HG02571 (cell line): Measurements from ENCODE around the gene GNAO1.

Source experiments
- ATAC-seq: cut with Tn5 transposase; IDR thresholded peaks from one replicate; pipeline ENCODE4 v1.9.1; 2021; ENCODE audit warnings: mild to moderate bottlenecking, moderate library complexity; ENCODE audit not compliant: unreplicated experiment

Gene GNAO1

GRCh38 chr16:56328276-56329022, 137.2 kb downstream of the GNAO1 start:
- no peak for ATAC-seq

GRCh38 chr16:56329887-56330286, 138.6 kb downstream of the GNAO1 start:
- ATAC-seq = no peak

- no peak for ATAC-seq
Observed at GRCh38 chr16:56330476-56330875, 139.2 kb downstream of the GNAO1 start.

GRCh38 chr16:56331399-56331798, 140.1 kb downstream of the GNAO1 start:
- ATAC-seq = no peak

GRCh38 chr16:56331915-56332314, 140.6 kb downstream of the GNAO1 start:
- no peak for ATAC-seq

- no peak for ATAC-seq
Observed at GRCh38 chr16:56332464-56333079, 141.3 kb downstream of the GNAO1 start.

GRCh38 chr16:56334761-56335160, 143.5 kb downstream of the GNAO1 start:
- no peak for ATAC-seq

- ATAC-seq = no peak
Observed at GRCh38 chr16:56336071-56336688, 144.9 kb downstream of the GNAO1 start.

- ATAC-seq = no peak
Observed at GRCh38 chr16:56336711-56337110, 145.4 kb downstream of the GNAO1 start.

- ATAC-seq = no peak
Observed at GRCh38 chr16:56337131-56337857, 146.0 kb downstream of the GNAO1 start.

- ATAC-seq = no peak
Observed at GRCh38 chr16:56337858-56338325, 146.6 kb downstream of the GNAO1 start.

GRCh38 chr16:56338566-56339318, 147.5 kb downstream of the GNAO1 start:
- no peak for ATAC-seq

- ATAC-seq = no peak
Observed at GRCh38 chr16:56339431-56340195, 148.3 kb downstream of the GNAO1 start.

GRCh38 chr16:56340416-56340815, 149.1 kb downstream of the GNAO1 start:
- no peak for ATAC-seq

GRCh38 chr16:56340864-56341365, 149.6 kb downstream of the GNAO1 start:
- ATAC-seq = no peak

GRCh38 chr16:56341656-56342399, 150.5 kb downstream of the GNAO1 start:
- no peak for ATAC-seq

GRCh38 chr16:56343661-56344517, 152.6 kb downstream of the GNAO1 start:
- no peak for ATAC-seq
